GM21360 (cell line): Measurements from ENCODE around the gene CEP44.
"Not testable (repeated sequence)": the region's sequence is repeated elsewhere in the genome, so short reads cannot be mapped to it uniquely, and the experiment has no call there.

Source experiments
- ATAC-seq: cut with Tn5 transposase; IDR thresholded peaks from one replicate; pipeline ENCODE4 v1.9.1; 2021; ENCODE audit warnings: mild to moderate bottlenecking, moderate library complexity; ENCODE audit not compliant: unreplicated experiment

CEP44 gene, protein sequence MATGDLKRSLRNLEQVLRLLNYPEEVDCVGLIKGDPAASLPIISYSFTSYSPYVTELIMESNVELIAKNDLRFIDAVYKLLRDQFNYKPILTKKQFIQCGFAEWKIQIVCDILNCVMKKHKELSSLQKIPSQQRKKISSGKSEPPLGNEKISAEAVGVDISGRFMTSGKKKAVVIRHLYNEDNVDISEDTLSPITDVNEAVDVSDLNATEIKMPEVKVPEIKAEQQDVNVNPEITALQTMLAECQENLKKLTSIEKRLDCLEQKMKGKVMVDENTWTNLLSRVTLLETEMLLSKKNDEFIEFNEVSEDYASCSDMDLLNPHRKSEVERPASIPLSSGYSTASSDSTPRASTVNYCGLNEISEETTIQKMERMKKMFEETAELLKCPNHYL

GRCh38 chr4:174283507-174284471 is at the start of gene CEP44, which contains the start of gene FBXO8:
CEP44 (plus strand) TSS chr4:174283911; CDS start chr4:174299122, 15,211 bp downstream.
FBXO8 (minus strand) TSS chr4:174283667; CDS start chr4:174263092, 20,575 bp downstream.
- ATAC-seq = peak; percentile 56

GRCh38 chr4:174236359-174236758 is 47.4 kb upstream of the CEP44 start:
- ATAC-seq = no peak

DNA sequence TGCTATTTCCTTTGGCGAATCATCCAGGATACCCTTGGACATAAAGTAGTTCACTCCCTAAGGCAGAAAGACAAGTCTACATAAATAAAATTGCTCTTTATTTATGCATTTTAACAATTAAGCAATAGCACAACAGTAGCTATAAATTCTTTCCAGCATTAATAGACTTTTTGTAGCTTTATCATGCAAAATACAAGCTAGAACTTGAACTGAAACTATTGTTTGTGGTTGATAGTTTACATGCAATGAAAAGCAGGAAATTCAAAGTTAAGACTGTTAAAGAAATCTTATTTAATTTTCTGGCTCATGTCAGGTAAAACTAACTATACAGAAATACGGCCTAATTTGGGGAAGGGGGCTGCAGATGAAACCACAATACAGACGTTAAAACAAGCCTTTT is 42.5 kb upstream of the CEP44 start:
- ATAC-seq = no peak

GRCh38 chr4:174244441-174244840 is 39.3 kb upstream of the CEP44 start:
- ATAC-seq = no peak

GRCh38 chr4:174245714-174246113 is 38.0 kb upstream of the CEP44 start:
- ATAC-seq = no peak

DNA sequence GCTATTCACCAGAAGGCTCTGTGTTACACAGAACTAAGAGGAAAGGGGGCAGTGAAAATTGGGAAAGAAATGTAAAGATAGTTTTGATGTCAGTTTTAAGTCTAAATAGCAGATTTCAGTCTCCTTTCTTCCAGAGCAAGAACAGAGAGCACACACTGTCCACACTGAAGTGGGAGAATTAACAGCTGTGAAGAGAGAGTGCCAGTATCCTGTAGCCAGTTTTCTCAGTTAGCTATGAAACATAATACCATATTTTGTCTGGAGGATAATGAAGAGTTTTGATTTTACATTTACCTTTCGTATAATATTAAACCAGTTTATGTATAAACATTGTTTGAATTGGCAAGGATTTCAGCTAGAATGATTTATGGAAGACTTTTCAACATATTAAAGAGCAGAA is 35.3 kb upstream of the CEP44 start:
- no peak for ATAC-seq

DNA sequence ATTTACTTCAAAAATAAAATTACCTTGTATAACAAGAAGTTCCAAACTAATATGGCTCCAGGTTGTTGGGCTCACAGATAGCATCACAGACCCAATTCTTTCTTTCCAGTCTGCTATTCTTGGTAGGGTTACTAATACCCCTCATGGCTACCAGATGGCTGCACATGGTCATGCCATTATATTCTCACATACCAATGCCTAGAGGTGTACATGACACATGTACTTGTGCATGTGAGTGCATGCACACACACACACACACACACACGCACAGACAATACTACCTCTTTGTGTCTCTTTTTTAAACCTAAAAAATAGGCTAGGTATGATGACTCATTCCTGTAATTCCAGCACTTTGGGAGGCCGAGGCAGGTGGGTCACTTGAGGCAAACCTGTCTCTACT is 31.3 kb upstream of the CEP44 start:
- no peak for ATAC-seq

GRCh38 chr4:174254613-174255012 is 29.1 kb upstream of the CEP44 start:
- ATAC-seq = no peak

DNA sequence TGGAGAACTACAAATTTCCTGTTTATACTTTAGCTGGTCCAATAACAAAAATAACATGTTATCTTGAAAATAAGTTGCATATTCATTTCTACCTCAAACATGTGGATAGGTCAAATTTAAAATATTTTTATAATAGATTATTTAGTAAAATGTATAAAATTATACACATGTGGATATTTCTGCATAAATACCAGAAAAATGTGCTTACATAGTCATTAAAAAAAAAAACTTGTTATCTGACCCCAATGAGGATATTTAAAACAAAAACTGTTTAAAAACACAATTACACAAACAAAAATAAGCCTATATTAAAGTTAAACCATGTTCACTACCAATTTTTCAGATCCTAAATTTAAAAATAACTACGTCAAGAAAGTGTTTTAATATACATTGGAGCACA is 28.3 kb upstream of the CEP44 start:
- no peak for ATAC-seq

GRCh38 chr4:174255786-174256185 is 27.9 kb upstream of the CEP44 start:
- no peak for ATAC-seq

- no peak for ATAC-seq
Observed at GRCh38 chr4:174256277-174256713, 27.4 kb upstream of the CEP44 start.

DNA sequence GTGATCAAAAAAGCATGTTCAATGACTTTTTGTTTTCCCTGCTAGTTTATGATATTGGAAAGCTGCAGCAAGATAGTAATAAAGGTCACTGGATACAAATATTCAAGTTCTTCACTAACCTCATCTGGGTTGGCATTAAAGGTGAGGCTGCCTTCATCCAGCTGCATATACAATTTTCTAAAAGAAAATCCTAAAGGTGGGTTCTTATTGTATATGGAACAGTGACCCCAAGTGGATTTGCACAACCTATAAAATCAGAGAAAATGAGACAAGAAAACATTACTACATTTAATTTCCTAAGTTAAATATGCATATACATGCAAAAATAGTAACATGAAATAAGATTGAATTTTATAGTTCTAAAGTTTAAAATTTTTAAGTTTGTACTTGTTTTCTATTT is 24.1 kb upstream of the CEP44 start:
- no peak for ATAC-seq

DNA sequence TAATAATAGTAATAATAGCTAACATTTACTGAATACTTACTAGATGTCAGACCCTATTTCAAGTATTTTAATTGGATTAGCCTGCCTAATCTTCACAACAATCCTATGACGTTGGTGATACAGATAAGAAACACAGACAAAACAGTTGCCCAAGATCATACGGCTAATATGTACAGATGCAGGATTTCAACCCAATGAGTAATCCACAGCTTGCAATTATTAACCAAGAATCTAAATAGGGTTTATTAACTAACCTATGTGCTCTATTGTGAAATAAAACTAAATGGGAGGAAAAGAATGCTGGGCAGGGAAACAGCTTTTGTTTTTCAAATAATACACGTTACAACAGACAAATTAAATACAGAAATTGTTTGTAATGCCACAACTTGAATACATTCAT is 23.6 kb upstream of the CEP44 start:
- ATAC-seq = no peak

GRCh38 chr4:174261432-174261831 is 22.3 kb upstream of the CEP44 start:
- not testable (repeated sequence) for ATAC-seq

DNA sequence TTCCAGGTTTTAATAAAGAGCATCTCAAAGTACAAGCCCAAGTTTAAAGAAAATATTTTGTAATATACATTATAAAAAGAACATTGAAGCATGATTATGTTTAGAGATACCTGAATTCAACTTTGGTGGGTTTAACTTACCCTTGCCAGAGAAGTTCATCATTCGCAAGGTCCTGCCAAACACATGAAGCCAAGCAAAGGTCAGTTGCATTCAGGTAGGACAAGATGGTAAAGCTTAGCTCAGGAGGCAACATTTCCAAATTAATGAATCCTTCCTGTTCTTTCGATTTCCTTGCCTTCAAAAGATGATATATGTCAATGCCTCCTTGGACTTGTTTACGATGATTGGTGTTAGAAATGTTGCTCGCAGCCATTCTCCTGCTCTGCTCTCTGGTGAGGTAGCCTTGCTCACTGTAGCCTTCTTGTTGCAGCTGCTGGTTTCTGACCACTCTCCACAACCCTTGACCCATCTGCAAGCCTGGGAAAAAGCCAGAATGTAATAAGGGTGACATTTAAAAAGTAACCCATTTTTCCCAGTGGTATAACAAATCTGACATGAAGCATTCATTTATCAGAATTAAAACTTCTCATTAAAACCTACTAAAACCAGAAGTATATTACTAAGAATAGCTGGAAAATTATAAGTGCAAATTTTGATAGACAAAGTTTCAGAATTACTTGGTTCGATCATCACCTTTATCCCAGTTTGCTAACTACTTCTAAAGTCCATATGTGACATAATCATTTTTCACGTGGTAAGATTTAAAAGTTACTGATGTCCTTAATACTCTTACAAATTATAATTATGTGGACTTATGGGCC is 20.9 kb upstream of the CEP44 start:
- ATAC-seq = no peak

DNA sequence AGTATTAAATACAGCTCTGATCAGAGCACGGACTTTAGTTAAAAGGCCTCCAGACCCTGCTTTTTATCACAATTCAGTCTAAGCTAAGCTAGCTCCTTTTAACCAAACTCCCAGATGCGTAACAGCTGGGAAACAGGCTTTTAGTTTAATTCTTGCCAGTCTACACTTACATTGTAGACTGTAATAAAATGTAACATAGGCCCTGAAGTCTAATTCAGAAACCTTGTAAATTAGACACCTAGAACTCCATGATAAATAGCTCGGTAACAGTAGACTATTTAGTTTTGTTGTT is 20.3 kb upstream of the CEP44 start:
- ATAC-seq = no peak

GRCh38 chr4:174265916-174266315 is 17.8 kb upstream of the CEP44 start:
- no peak for ATAC-seq

DNA sequence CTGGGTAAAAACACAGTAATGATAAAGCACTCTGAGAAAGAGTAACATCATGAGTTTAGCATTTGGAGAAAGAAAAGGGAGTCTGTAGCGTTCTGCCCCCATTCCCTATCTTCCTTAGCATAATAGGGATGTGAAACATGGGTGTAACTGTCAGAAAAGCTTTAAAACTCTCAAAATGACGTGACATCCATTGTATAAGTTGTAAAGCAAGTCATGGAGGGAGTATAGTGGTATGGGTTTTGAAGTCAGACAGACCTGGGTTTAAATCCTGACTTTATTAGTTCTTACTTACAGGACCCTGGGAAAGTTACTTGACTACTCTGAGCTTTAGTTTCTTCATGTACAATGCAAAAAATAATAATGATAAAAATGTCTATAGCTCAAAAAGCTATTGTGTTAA is 17.3 kb upstream of the CEP44 start:
- no peak for ATAC-seq

GRCh38 chr4:174273930-174274329 is 9.8 kb upstream of the CEP44 start:
- ATAC-seq = no peak

- ATAC-seq = no peak
Observed at GRCh38 chr4:174274436-174274835, 9.3 kb upstream of the CEP44 start.

DNA sequence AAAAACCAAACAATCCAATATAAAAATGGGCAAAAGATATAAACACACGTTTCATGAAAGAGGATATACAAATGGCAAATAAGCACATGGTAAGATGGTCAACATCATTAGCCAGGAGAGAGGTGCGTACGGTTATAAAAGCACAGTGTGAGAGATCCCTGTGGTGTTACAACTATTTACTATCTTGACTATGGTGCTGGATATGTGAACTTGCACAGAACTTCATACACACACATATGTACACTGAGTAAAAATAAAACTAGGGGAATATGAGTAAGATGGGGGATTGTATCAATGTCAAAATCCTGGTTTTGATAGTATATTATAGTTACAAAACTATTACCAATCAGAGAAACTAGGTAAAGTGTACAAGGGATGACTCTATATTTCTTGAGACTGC is 8.6 kb upstream of the CEP44 start:
- ATAC-seq = no peak
